Pancreas (tissue), 10 donors: ENCODE results near the gene RNF182. TPM values are rescaled to one million over a fixed set of nuclear protein-coding genes. Genes with fewer than 3 reads are reported as not detected.

Experiments
- ATAC-seq, 4 donors: fragments of 200-7000 bp; cut with Tn5 transposase; one replicate each; pipeline versions ENCODE4 v1.8.0 to v1.9.1; 2020; ENCODE audit warnings: mild to moderate bottlenecking in 4 of 4, moderate library complexity in 4 of 4
- DNase-seq, 6 donors: peaks; one replicate each; pipeline ENCODE4 v3.0.0-alpha.2; 2020
- FAIRE-seq: peaks from 2 replicates; lab custom pipeline; 2012; peaks lifted over from hg19 to GRCh38; lab: Jason Lieb, UNC
- H3K27ac ChIP-seq, 4 donors: fragments of 200-600 bp; sonication (generic); 1 replicate in 3 of 4; 2 replicates in 1 of 4; pipeline versions ENCODE4 v1.5.0 to v1.8.0; 2020
- H3K27me3 ChIP-seq, 4 donors: fragments of 200-600 bp; one replicate each; pipeline ENCODE4 v1.8.0; 2021
- H3K36me3 ChIP-seq, 3 donors: fragments of 200-600 bp; sonication (generic) in 1 of 3; one replicate each; pipeline versions ENCODE4 v1.5.0 to v1.8.0; 2020 to 2021
- H3K4me1 ChIP-seq, 3 donors: fragments of 200-600 bp; one replicate each; pipeline ENCODE4 v1.8.0; 2021
- H3K4me3 ChIP-seq, 4 donors: fragments of 200-600 bp; sonication (generic) in 2 of 4; one replicate each; pipeline versions ENCODE4 v1.5.0 to v1.8.0; 2020 to 2021
- H3K9me3 ChIP-seq, 4 donors: fragments of 200-600 bp; one replicate each; pipeline ENCODE4 v1.8.0; 2021
- WGBS, 2 donors: extraction: QIAGEN DNeasy Blood & Tissue Kit; methylation state at CpG; one replicate each; pipeline ENCODE4 v1.1.7; 2013; 5-methylcytosine and 5-hydroxymethylcytosine counted together
- intact Hi-C, 3 donors: fragments of 100-400 bp; cut with DNase I; formaldehyde crosslinking; loops; one replicate each; pipeline versions ENCODE4 v1.11.1 to v1.14.2; 2022
- polyA plus RNA-seq, 2 donors: library from polyadenylated mRNA; stranded (reverse); fragments of 200-250 nt; gene quantifications; one replicate each; pipeline ENCODE4 v1.2.3, GENCODE V29; 2013
- total RNA-seq, 6 donors: library from RNA; stranded (reverse); fragmentation: NEBNext Ultra II Directional in 4 of 6; extraction: Animal tissue kit (Norgen Biotek cat#: 25700) in 4 of 6; gene quantifications; one replicate each; pipeline versions ENCODE4 v1.2.1 to v1.2.4, GENCODE V29; 2021 to 2023
- TF ChIP-seq, protein P1 (sequence below), 4 donors: fragments of 200-600 bp; sonication (generic) in 3 of 4; IDR thresholded peaks; one replicate each; pipeline versions ENCODE4 v1.5.0 to v1.8.0; 2021; ENCODE audit warnings: antibody characterized with exemption in 4 of 4
- donor health status: healthy with polysubstance abuse.
- donor health status: DM: no; HTN: no; CAD: no; lungs with moderate emphysema.
- donor health status: DM: no; HTN: no; CAD: no.
- donor health status: control.
- donor health status: control.
- donor health status: Bipolar disorder and iron deficiency.
- donor health status: DM: yes; HTN: yes; CAD: no.
- donor health status: DM: no; HTN: no; CAD: no.
- donor health status: DM: no; HTN: no; CAD: no.
- donor health status: DM: yes; HTN: yes; CAD: no.

RNF182 gene
- total and polyA plus RNA-seq, 8 donors = 0.34 to 2.2 (median 0.77) TPM

DNA sequence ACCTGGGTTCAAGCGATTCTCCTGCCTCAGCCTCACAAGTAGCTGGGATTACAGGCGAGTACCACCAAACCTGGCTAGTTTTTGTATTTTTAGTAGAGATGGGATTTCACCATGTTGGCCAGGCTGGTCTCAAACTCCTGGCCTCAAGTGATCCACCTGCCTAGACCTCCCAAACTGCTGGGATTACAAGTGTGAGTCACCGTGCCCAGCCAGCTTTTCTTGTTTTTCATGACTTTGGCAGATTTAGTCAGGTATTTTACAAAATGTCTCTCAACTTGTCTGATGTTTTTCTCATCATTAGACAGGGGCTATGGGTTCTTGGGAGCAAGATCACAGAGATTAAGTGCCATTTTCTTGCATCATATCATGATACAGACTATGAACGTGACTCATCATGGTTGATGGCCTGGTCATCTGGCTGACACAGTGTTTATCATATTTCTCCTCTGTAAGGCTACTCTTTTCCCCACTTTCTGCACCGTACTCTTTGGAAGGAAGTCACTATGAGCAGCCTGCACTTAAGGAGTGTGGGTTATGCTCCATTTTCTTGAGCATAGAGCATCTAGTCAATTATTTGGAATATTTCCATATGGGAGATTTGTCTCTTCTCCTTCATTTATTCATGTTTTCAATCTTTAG is 67.8 kb downstream of the RNF182 start:
- WGBS, 2 donors = 85 to 88% methylated on average over 5 of the region's 5 CpGs
- H3K9me3 ChIP-seq = no peaks in the 10 kb centered on the region
- no peak overlapping the region for H3K4me3 ChIP-seq
- DNase-seq = no peak
- no peak for ATAC-seq
- no peaks in the 10 kb centered on the region for H3K4me1 ChIP-seq
- TF ChIP-seq, protein P1, sequence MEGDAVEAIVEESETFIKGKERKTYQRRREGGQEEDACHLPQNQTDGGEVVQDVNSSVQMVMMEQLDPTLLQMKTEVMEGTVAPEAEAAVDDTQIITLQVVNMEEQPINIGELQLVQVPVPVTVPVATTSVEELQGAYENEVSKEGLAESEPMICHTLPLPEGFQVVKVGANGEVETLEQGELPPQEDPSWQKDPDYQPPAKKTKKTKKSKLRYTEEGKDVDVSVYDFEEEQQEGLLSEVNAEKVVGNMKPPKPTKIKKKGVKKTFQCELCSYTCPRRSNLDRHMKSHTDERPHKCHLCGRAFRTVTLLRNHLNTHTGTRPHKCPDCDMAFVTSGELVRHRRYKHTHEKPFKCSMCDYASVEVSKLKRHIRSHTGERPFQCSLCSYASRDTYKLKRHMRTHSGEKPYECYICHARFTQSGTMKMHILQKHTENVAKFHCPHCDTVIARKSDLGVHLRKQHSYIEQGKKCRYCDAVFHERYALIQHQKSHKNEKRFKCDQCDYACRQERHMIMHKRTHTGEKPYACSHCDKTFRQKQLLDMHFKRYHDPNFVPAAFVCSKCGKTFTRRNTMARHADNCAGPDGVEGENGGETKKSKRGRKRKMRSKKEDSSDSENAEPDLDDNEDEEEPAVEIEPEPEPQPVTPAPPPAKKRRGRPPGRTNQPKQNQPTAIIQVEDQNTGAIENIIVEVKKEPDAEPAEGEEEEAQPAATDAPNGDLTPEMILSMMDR (IDR thresholded peaks at IDR 0.05) = no peak
- H3K27me3 ChIP-seq = no peaks in the 10 kb centered on the region
- no peaks in the 10 kb centered on the region for H3K36me3 ChIP-seq
- intact Hi-C loops = no loop called here
- no peak for FAIRE-seq
- H3K27ac ChIP-seq = no peak overlapping the region

DNA sequence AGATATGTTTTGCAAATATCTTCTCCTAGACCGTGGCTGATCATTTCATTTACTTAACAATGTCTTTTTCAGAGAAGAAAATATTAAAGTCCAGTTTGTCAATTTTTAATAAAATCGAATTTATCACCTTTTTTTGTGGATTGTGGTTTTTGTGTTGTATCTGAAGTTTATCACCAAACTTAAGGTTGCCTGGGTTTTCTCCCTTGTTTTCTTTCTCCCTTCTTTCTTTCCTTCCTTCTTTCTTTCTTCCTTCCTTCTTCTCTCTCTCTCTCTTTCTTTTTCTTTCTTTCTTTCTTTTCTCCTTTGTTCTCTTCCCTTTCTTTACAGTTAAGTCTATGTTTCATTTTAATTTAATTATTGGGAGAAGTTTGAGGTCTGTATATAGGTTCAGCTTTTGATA is 68.7 kb downstream of the RNF182 start:
- H3K9me3 ChIP-seq = no peaks in the 10 kb centered on the region
- intact Hi-C loops = no loop called here
- no peak overlapping the region for H3K4me3 ChIP-seq
- no peaks in the 10 kb centered on the region for H3K27me3 ChIP-seq
- FAIRE-seq (no peak), DNase-seq (no peak), ATAC-seq (no peak)
- H3K4me1 ChIP-seq = no peaks in the 10 kb centered on the region
- TF ChIP-seq, protein P1 (IDR thresholded peaks at IDR 0.05) = no peak
- H3K36me3 ChIP-seq = no peaks in the 10 kb centered on the region
- 46 to 61% methylated on average over 2 of the region's 2 CpGs for WGBS, 2 donors
- no peak overlapping the region for H3K27ac ChIP-seq

DNA sequence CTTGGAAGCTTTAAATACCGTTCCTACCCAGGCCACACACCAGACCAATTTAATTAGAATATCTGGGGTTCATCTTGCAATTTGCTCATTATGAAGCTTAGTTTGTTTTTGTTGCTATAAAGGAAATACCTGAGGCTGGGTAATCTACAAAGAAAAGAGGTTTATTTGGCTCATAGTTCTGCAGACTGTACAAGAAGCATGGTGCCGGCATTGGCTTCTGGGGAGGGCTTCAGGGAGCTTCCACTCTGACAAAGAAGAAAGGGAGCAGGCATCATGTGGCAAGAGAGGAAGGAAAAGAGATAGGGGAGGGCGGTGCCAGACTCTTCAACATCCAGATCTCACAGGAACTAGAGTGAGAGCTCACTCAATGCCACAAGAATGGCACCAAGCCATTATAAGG is 73.6 kb downstream of the RNF182 start:
- DNase-seq = no peak
- H3K27ac ChIP-seq = no peak overlapping the region
- no peak overlapping the region for H3K4me3 ChIP-seq
- H3K9me3 ChIP-seq = no peaks in the 10 kb centered on the region
- H3K27me3 ChIP-seq = no peaks in the 10 kb centered on the region
- H3K4me1 ChIP-seq = no peaks in the 10 kb centered on the region
- intact Hi-C loops = no loop called here
- 82 to 85% methylated on average over 3 of the region's 3 CpGs for WGBS, 2 donors
- no peak for FAIRE-seq
- ATAC-seq = no peak
- H3K36me3 ChIP-seq = no peaks in the 10 kb centered on the region
- TF ChIP-seq, protein P1 (IDR thresholded peaks at IDR 0.05) = no peak

DNA sequence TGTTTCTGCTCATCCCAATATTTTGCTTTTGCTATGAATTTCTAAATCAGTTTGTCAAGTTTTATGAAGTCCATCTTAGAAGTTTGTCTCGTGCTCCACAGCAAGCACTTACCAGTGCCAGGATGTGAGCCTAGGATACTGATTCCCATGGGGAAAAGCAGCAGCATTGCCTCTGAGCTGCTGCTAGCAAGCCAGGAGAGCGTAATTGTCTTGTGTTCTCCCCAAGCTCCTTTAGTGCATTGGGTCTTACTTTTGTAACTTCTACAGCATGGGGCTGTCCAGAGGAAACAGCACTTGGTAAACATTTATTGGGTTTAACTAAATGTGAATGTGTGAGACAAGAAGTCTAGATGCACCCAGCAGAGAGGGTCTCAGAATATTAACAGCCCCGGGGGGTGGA is 76.1 kb downstream of the RNF182 start:
- no peaks in the 10 kb centered on the region for H3K36me3 ChIP-seq
- no peaks in the 10 kb centered on the region for H3K27me3 ChIP-seq
- FAIRE-seq = no peak
- intact Hi-C loops = no loop called here
- TF ChIP-seq, protein P1 (IDR thresholded peaks at IDR 0.05) = no peak
- 71 to 80% methylated on average over 3 of the region's 3 CpGs for WGBS, 2 donors
- no peak for DNase-seq
- no peaks in the 10 kb centered on the region for H3K9me3 ChIP-seq
- H3K27ac ChIP-seq = no peak overlapping the region
- no peak overlapping the region for H3K4me3 ChIP-seq
- ATAC-seq = no peak
- no peaks in the 10 kb centered on the region for H3K4me1 ChIP-seq

DNA sequence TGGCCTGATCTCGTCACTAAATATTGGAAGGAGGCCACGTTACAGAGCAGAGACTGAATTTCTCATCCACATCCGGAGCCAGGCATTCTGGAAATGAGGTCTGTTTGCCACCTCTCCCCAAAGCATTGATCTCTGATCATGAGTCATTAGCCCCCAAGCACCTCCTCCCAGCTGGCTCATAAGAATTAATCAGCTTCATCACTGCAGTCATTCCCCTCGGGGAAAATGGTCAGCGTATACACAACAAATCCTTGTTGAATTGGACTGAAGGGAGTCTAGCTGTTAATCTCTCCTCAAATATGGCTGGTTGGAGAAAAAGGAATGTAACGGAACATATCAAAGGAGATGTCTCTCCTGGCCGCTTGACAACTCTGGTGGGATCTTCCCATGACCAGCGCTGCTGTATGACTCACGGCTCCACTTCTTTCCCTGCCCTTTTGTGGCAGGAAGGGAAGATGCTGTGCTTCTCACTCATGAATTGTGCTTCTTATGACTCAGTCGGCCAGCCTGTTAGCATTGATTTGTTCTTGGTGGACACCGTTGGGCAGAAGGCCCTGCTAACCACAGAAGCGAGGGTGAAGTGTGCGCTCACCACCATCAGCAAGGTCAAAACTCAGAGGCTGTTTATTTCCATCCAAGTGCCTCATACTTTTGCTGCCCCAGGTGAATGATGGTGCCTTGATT is 76.7 kb downstream of the RNF182 start:
- ATAC-seq = peak in 2 of 4 donors; percentile 18 to 30
- Histone ChIP-seq H3K4me3 (no peak overlapping the region), H3K36me3 (no peaks in the 10 kb centered on the region), H3K4me1 (no peaks in the 10 kb centered on the region), H3K9me3 (no peaks in the 10 kb centered on the region), H3K27ac (no peak overlapping the region), H3K27me3 (no peaks in the 10 kb centered on the region)
- DNase-seq = no peak
- no peak for FAIRE-seq
- intact Hi-C loops = no loop called here
- WGBS, 2 donors = 66 to 73% methylated on average over 13 of the region's 13 CpGs
- TF ChIP-seq, protein P1 (IDR thresholded peaks at IDR 0.05) = no peak
